NT2/D1 (cell line): ENCODE results near the gene TUBGCP6.

ENCODE experiments used
- DNase-seq: peaks from one replicate; pipeline ENCODE4 v3.0.0-alpha.2; 2011; ENCODE audit warnings: low read depth, low spot score
- H3K27me3 ChIP-seq: 2 replicates; pipeline ENCODE4 v1.6.0; 2011; ENCODE audit warnings: mild to moderate bottlenecking; ENCODE audit not compliant: insufficient read length, insufficient read depth
- H3K36me3 ChIP-seq: 2 replicates; pipeline ENCODE4 v1.6.1; 2011; ENCODE audit warnings: mild to moderate bottlenecking, low read length, mixed read lengths; ENCODE audit not compliant: insufficient read depth, insufficient read length
- H3K4me1 ChIP-seq: 2 replicates; pipeline ENCODE4 v1.5.1; 2011; ENCODE audit not compliant: insufficient read depth, insufficient read length
- H3K4me3 ChIP-seq: 2 replicates; pipeline ENCODE4 v1.5.1; 2011; ENCODE audit warnings: low read depth; ENCODE audit not compliant: insufficient read length
- H3K9ac ChIP-seq: 2 replicates; pipeline ENCODE4 v1.6.0; 2011; ENCODE audit warnings: low read depth; ENCODE audit not compliant: insufficient read length
- H3K9me3 ChIP-seq: 2 replicates; pipeline ENCODE4 v1.5.1; 2011; ENCODE audit warnings: mild to moderate bottlenecking, low read length; ENCODE audit not compliant: insufficient read depth
- SUZ12 ChIP-seq: IDR thresholded peaks from 2 replicates; pipeline ENCODE4 v1.6.1; 2011; ENCODE audit not compliant: insufficient read length, insufficient read depth; ENCODE audit errors: extremely low read depth
- YY1 ChIP-seq: IDR thresholded peaks from 2 replicates; pipeline ENCODE4 v1.6.1; 2011; ENCODE audit not compliant: insufficient read length, insufficient read depth
- ZNF274 ChIP-seq: IDR thresholded peaks from 2 replicates; pipeline ENCODE4 v1.6.1; 2011; ENCODE audit warnings: mild to moderate bottlenecking, low read depth, low read length

Gene TUBGCP6

DNA sequence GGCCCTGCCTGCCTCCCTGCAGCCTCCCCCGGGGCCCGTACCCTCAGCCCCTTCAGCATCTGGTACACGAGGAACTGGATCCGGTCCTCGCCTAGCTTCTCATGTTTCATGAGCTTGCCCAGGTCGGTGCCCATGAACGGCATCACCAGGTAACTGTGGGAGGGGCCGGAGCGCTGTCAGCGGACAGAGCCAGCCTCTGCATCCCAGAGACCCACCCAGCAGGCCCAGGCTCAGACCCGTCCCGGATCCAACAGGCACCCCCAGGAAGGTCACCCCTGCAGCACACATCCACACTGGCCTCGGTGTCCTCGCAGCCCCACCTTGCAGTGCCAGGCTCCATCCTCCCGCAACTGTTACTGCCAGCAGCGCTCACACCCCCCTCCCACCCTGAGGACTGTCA lies 12.2 kb upstream of the TUBGCP6 start:
- Histone ChIP-seq H3K27me3 (no peaks in the 10 kb centered on the region), H3K9me3 (no peaks in the 10 kb centered on the region), H3K4me3 (no peak overlapping the region), H3K4me1 (peaks cover 11% of the 10 kb centered on the region), H3K36me3 (peaks cover 15% of the 10 kb centered on the region), H3K9ac (no peak overlapping the region)
- no peak for DNase-seq
- TF ChIP-seq ZNF274 (no peak), YY1 (no peak), SUZ12 (no peak)

DNA sequence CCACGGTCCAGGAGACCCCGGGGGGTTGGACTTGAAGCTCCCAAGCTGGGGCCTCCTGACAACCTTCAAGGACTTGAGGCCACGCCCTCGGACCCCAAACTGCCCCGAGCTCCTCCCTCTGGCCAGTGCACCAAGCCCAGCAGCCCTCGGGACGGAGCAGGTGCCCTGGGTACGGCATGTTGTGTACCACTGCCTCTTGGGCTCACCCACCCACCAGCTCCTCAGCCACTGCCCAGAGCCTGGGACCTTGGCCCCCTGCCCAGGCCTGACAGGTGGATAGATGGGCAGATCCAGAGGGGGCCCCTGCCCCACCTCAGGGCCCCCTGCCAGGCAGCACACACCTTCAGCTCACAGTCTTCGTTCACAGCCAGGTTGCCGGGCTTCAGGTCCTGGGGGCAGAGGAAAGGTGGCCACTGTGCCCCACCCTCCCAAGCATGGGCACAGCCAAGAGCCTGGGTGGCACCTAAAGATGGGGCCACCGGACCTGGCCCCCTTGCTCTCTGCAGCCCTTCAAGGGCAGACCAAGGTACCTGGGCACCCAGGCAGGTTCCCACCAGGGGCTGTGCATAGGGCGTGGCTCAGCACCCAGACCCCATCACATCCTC lies 11.5 kb upstream of the TUBGCP6 start:
- Histone ChIP-seq H3K36me3 (peaks cover 15% of the 10 kb centered on the region), H3K27me3 (no peaks in the 10 kb centered on the region)
- TF ChIP-seq SUZ12 (no peak), ZNF274 (no peak), YY1 (no peak)

DNA sequence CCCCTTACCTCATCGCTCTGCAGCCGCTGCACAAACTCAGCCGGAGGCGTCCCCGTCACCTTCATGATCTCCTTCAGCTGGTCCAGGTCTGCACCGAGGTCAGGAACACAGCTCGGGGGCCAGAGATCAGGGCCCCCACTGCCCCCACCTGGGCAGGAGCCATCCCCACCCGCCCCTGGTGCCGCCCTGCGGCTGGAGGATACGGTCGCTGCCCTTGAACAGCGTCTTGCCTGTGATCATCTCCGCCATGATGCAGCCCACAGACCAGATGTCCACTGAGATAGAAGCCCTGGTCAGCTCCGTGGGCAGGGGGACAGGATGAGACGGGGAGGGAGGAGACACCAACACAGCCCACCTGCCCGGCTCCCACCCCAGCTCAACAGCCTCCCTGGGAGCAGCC lies 10.8 kb upstream of the TUBGCP6 start:
- H3K36me3 ChIP-seq = peaks cover 15% of the 10 kb centered on the region
- H3K9me3 ChIP-seq = no peaks in the 10 kb centered on the region
- no peak for TF ChIP-seq SUZ12
- no peak for TF ChIP-seq ZNF274
- TF ChIP-seq YY1 = no peak
- H3K27me3 ChIP-seq = no peaks in the 10 kb centered on the region
- DNase-seq = no peak
- no peak overlapping the region for H3K9ac ChIP-seq
- H3K4me1 ChIP-seq = peaks cover 16% of the 10 kb centered on the region
- H3K4me3 ChIP-seq = no peak overlapping the region

More for the DNA sequence above, 11.5 kb upstream of the TUBGCP6 start:
- no peak overlapping the region for H3K9ac ChIP-seq
- no peak for DNase-seq
- H3K4me1 ChIP-seq = peaks cover 14% of the 10 kb centered on the region
- H3K4me3 ChIP-seq = no peak overlapping the region
- no peaks in the 10 kb centered on the region for H3K9me3 ChIP-seq

DNA sequence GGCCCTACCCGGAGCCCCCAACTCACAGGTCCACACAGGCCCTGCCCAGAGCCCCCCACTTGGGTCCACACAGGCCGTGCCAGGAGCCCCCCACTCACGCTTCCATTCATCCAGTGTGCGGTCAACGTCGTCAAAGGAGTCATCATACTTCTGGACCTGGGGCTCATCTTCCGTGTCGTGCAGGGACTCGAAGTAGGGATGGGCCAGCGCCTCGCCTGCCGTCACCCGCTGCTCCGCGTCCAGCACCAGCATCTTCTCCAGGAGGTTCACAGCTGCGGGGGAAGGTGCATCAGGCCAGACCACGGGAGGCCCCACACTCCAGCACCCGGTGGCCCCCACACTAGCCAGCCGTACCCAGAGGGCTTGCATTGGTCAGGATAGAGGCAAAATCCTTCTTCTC lies 10.3 kb upstream of the TUBGCP6 start:
- no peaks in the 10 kb centered on the region for H3K9me3 ChIP-seq
- no peak for TF ChIP-seq SUZ12
- no peak for TF ChIP-seq YY1
- TF ChIP-seq ZNF274 = no peak
- peaks cover 15% of the 10 kb centered on the region for H3K36me3 ChIP-seq
- H3K4me1 ChIP-seq = peaks cover 19% of the 10 kb centered on the region
- no peaks in the 10 kb centered on the region for H3K27me3 ChIP-seq
- no peak overlapping the region for H3K4me3 ChIP-seq
- no peak for DNase-seq
- H3K9ac ChIP-seq = no peak overlapping the region

DNA sequence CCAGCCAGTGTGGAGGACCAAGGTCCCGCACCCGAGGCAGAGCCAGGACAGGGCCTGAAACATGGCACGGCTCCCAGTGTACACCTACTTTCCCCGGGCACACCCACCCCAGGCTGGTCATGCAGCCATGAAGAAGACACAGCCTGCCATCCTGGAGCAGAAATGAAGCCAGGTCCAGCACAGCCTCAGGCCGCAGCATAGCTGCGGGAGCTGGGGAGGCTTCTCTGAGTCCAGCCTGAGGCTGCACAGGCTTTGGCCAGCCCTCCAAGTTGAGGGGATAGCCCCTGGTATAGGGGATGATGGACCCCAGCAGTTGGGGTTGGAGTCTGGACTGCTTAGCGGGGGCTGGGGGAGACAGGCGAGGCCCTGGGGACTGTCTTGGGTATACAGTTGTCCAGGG lies 9.1 kb upstream of the TUBGCP6 start:
- Histone ChIP-seq H3K27me3 (no peaks in the 10 kb centered on the region), H3K4me3 (no peak overlapping the region), H3K9me3 (no peaks in the 10 kb centered on the region), H3K9ac (no peak overlapping the region), H3K4me1 (peaks cover 22% of the 10 kb centered on the region), H3K36me3 (peaks cover 15% of the 10 kb centered on the region)
- DNase-seq = no peak
- no peak for TF ChIP-seq YY1
- no peak for TF ChIP-seq ZNF274

DNA sequence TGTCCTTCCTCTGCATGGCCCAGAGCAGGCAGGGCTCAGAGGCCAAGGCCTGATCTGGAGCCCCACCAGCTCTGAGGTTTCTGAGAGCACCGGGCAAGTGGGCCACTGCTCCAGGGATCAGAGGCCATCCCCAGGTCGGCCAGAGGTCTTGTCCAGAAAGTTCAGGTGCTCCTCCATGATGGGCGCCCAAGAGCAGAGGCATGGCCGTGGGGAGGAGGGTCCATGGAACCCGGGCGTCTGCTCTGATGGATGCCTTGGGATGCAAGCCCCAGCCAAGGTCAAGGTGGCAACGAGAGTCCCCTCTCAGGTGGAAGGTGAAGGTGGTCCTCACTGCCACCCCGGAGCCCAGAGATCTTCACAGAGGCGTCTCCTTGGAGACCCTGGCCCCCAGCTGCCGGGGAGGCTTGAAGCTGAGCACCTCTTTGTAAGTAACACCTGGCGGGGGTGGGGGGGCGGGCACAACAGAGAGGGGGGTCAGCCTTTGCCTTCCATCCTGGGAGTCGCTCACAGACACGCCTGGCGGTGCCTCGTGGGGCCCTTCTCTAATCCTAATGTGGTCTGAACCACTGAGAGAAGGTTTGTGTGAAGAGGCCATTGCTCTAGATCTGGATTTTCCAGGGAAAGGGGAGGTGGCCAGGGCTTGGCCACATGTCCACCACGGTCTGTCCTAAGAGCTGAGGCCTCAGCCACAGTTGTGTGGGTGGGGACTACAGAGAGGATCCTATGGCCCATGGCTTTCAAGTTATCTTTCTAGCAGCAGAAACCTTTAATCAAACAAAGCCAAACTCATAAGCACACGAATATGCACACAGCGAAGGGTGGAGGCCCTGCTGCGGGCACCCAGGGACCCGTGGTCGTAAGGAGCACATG lies 8.5 kb upstream of the TUBGCP6 start:
- Histone ChIP-seq H3K27me3 (no peaks in the 10 kb centered on the region), H3K9me3 (no peaks in the 10 kb centered on the region), H3K9ac (no peak overlapping the region), H3K4me1 (peaks cover 19% of the 10 kb centered on the region), H3K36me3 (peaks cover 15% of the 10 kb centered on the region), H3K4me3 (no peak overlapping the region)
- no peak for TF ChIP-seq SUZ12
- no peak for TF ChIP-seq YY1
- TF ChIP-seq ZNF274 = no peak
- DNase-seq = no peak
